Hepatocyte (in vitro differentiated cells): ENCODE measurements around the gene CTBP2. TPM values are rescaled to one million over a fixed set of nuclear protein-coding genes. Genes with fewer than 3 reads are reported as not detected.

Source experiments
- DNase-seq: peaks from one replicate; pipeline ENCODE4 v3.0.0-alpha.2; 2016; ENCODE audit warnings: low spot score
- H2AFZ ChIP-seq: fragments of 200-600 bp; sonication (generic); 2 replicates; pipeline ENCODE4 v1.6.0; 2016; ENCODE audit warnings: antibody characterized with exemption, mild to moderate bottlenecking
- H3K27ac ChIP-seq: fragments of 200-600 bp; sonication (generic); 2 replicates; pipeline ENCODE4 v1.5.1; 2016; ENCODE audit warnings: mild to moderate bottlenecking
- H3K27me3 ChIP-seq: fragments of 200-600 bp; sonication (generic); 2 replicates; pipeline ENCODE4 v1.6.1; 2016
- H3K36me3 ChIP-seq: fragments of 200-600 bp; sonication (generic); replicated peaks from 2 replicates; pipeline ENCODE4 v1.5.1; 2016; ENCODE audit warnings: low read depth; ENCODE audit not compliant: insufficient read depth
- H3K4me1 ChIP-seq: fragments of 200-600 bp; sonication (generic); 2 replicates; pipeline ENCODE4 v1.5.1; 2016; ENCODE audit warnings: mild to moderate bottlenecking, moderate library complexity; ENCODE audit not compliant: insufficient read depth
- H3K4me2 ChIP-seq: fragments of 200-600 bp; sonication (generic); 2 replicates; pipeline ENCODE4 v1.6.0; 2016
- H3K4me3 ChIP-seq: fragments of 200-600 bp; sonication (generic); 2 replicates; pipeline ENCODE4 v1.5.1; 2016; ENCODE audit warnings: mild to moderate bottlenecking
- H3K79me2 ChIP-seq: fragments of 200-600 bp; sonication (generic); 2 replicates; pipeline ENCODE4 v1.6.0; 2017; ENCODE audit warnings: mild to moderate bottlenecking
- H3K9me2 ChIP-seq: fragments of 200-600 bp; sonication (generic); replicated peaks from 2 replicates; pipeline ENCODE4 v1.6.0; 2017; ENCODE audit warnings: mild to moderate bottlenecking; ENCODE audit not compliant: insufficient read depth
- H3K9me3 ChIP-seq: fragments of 200-600 bp; sonication (generic); 2 replicates; pipeline ENCODE4 v1.5.1; 2016; ENCODE audit warnings: low read depth, mild to moderate bottlenecking
- H4K20me1 ChIP-seq: fragments of 200-600 bp; sonication (generic); 2 replicates; pipeline ENCODE4 v1.6.0; 2016; ENCODE audit warnings: mild to moderate bottlenecking; ENCODE audit not compliant: insufficient read depth, poor library complexity, severe bottlenecking
- CTCF ChIP-seq: fragments of 200-600 bp; sonication (generic); IDR thresholded peaks from 2 replicates; pipeline ENCODE4 v1.5.1; 2016; ENCODE audit warnings: antibody characterized with exemption, mild to moderate bottlenecking; ENCODE audit not compliant: poor library complexity
- EZH2 ChIP-seq: fragments of 200-600 bp; sonication (generic); IDR thresholded peaks from 2 replicates; pipeline ENCODE4 v1.6.1; 2016; ENCODE audit warnings: antibody characterized with exemption, mild to moderate bottlenecking, borderline replicate concordance
- EZH2phosphoT487 ChIP-seq: fragments of 200-600 bp; sonication (generic); IDR thresholded peaks from one replicate; pipeline ENCODE4 v1.6.1; 2018; ENCODE audit warnings: antibody characterized with exemption, mild to moderate bottlenecking, low read depth, moderate library complexity; ENCODE audit not compliant: unreplicated experiment, severe bottlenecking
- WGBS: methylation state at CpG from one replicate; pipeline ENCODE4 v1.1.6; 2016; ENCODE audit warnings: low lambda C conversion rate; ENCODE audit errors: missing lambda C conversion rate; 5-methylcytosine and 5-hydroxymethylcytosine counted together
- polyA plus RNA-seq: library from polyadenylated mRNA; unstranded; fragments of >200 nt; fragmentation: Nextera tagmentation; extraction: Ambion mirVana; gene quantifications from 2 replicates; pipeline ENCODE4 v1.2.1, GENCODE V29; 2016
- total RNA-seq: library from RNA; depleted of rRNA; stranded (reverse); fragments of >200 nt; gene quantifications from 2 replicates; pipeline ENCODE4 v1.2.3, GENCODE V29; 2014

The CTBP2 gene
- total and polyA plus RNA-seq, 2 experiments from 2014 or later, result 61.3 to 81.0 TPM

GRCh38 chr10:125140151-125140550, 20.2 kb downstream of the CTBP2 start:
- DNase-seq, result no peak
- TF ChIP-seq EZH2phosphoT487 (no peak), CTCF (no peak), EZH2 (no peak)
- Histone ChIP-seq H3K27ac (no peak overlapping the region), H3K27me3 (no peaks in the 10 kb centered on the region), H3K4me1 (peaks cover 17% of the 10 kb centered on the region), H4K20me1 (peaks cover 99% of the 10 kb centered on the region), H3K9me2 (no peaks in the 10 kb centered on the region), H3K4me2 (no peak overlapping the region), H2AFZ (no peak overlapping the region), H3K36me3 (no peaks in the 10 kb centered on the region), H3K4me3 (no peak overlapping the region), H3K79me2 (peaks cover 100% of the 10 kb centered on the region), H3K9me3 (no peaks in the 10 kb centered on the region)
- WGBS, result 93% methylated on average over 11 of the region's 11 CpGs

GRCh38 chr10:125137601-125138438, 22.5 kb downstream of the CTBP2 start:
- no peaks in the 10 kb centered on the region for H3K9me3 ChIP-seq
- no peaks in the 10 kb centered on the region for H3K9me2 ChIP-seq
- no peak overlapping the region for H3K4me3 ChIP-seq
- H3K27me3 ChIP-seq, result no peaks in the 10 kb centered on the region
- no peak overlapping the region for H2AFZ ChIP-seq
- H3K36me3 ChIP-seq, result no peaks in the 10 kb centered on the region
- TF ChIP-seq EZH2phosphoT487, result no peak
- WGBS, result 60% methylated on average over 25 of the region's 25 CpGs
- peaks cover 99% of the 10 kb centered on the region for H3K79me2 ChIP-seq
- H3K4me2 ChIP-seq, result peak overlapping the region; percentile 67
- H3K27ac ChIP-seq, result peak overlapping the region; percentile 42
- peak; percentile 77 for DNase-seq
- peaks cover 13% of the 10 kb centered on the region for H3K4me1 ChIP-seq
- H4K20me1 ChIP-seq, result peaks cover 97% of the 10 kb centered on the region

- H3K79me2 ChIP-seq, result peaks cover 99% of the 10 kb centered on the region
- no peak overlapping the region for H3K4me3 ChIP-seq
- H3K36me3 ChIP-seq, result no peaks in the 10 kb centered on the region
- no peak overlapping the region for H2AFZ ChIP-seq
- no peaks in the 10 kb centered on the region for H3K27me3 ChIP-seq
- peaks cover 97% of the 10 kb centered on the region for H4K20me1 ChIP-seq
- 93% methylated on average over 4 of the region's 4 CpGs for WGBS
- TF ChIP-seq EZH2 (no peak), CTCF (no peak), EZH2phosphoT487 (no peak)
- no peaks in the 10 kb centered on the region for H3K9me2 ChIP-seq
- no peak overlapping the region for H3K27ac ChIP-seq
- H3K4me2 ChIP-seq, result no peak overlapping the region
- H3K4me1 ChIP-seq, result peaks cover 13% of the 10 kb centered on the region
- no peak for DNase-seq
- H3K9me3 ChIP-seq, result no peaks in the 10 kb centered on the region
Measured at GRCh38 chr10:125136087-125136486, 24.3 kb downstream of the CTBP2 start.

GRCh38 chr10:125135771-125136035, 24.7 kb downstream of the CTBP2 start:
- Histone ChIP-seq H3K4me3 (no peak overlapping the region), H3K36me3 (no peaks in the 10 kb centered on the region), H3K27me3 (no peaks in the 10 kb centered on the region), H3K27ac (no peak overlapping the region), H3K9me2 (no peaks in the 10 kb centered on the region), H3K4me2 (no peak overlapping the region), H3K4me1 (peaks cover 13% of the 10 kb centered on the region), H3K9me3 (no peaks in the 10 kb centered on the region), H4K20me1 (peaks cover 97% of the 10 kb centered on the region), H2AFZ (no peak overlapping the region), H3K79me2 (peaks cover 99% of the 10 kb centered on the region)
- TF ChIP-seq CTCF (no peak), EZH2phosphoT487 (no peak), EZH2 (no peak)
- WGBS, result 88% methylated on average over 6 of the region's 6 CpGs
- no peak for DNase-seq
